Fibroblast of peridontal ligament (primary cell): Measurements from ENCODE around the gene PHACTR2.
A peak's percentile ranks its signal among the peaks of the same experiment; 100 is the strongest.
"Not testable (repeated sequence)": the region's sequence is repeated elsewhere in the genome, so short reads cannot be mapped to it uniquely, and the experiment has no call there.

Source experiments
- DNase-seq: peaks from one replicate; pipeline ENCODE4 v3.0.0-alpha.2; 2010; ENCODE audit errors: extremely low read depth

Gene PHACTR2

GRCh38 chr6:143698759-143699429 lies 21.1 kb downstream of the PHACTR2 start:
- no peak for DNase-seq

DNA sequence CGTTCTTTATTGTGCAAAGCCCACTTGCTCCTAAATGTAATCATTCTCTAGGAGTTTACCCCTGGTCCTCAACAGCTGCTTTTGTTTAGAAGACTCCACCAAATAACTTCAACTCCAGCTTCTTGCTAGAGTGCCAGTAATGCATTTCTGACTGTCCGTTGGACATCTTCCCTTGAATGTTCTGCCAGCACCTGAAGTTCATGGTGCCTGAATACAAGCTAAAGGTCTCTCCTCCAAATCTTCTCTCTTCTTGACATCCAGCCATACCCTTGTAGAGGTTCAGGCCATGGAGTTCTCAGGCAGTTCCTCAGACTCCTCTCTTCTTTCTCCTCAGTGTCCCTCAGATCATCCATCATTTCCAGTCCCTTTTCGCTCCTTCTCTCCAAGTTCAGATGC lies 21.7 kb downstream of the PHACTR2 start:
- DNase-seq = no peak

- DNase-seq = peak; percentile 87
These were observed 23.1 kb downstream of the PHACTR2 start for GRCh38 chr6:143700684-143701348.

- peak; percentile 50 for DNase-seq
These were observed 23.8 kb downstream of the PHACTR2 start for GRCh38 chr6:143701349-143702234.

DNA sequence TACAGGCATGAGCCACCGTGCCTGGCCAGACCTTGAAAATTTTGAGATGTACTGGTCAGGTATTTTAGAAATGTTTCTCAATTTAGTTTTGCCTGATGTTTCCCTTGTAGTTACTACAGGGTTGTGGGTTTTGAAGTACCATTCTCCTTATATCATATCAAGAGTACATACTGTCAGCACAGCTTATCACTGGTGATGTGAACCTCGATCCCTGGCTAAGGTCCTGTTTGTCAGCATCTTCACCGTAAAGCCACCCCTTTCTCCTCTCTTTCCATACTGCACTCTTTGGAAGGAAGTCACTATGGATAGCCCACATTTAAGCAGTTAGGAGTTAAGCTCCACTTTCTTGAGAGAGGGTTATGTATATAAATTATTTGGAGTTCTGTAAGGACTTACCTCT lies 27.8 kb downstream of the PHACTR2 start:
- no peak for DNase-seq

GRCh38 chr6:143707697-143708096 lies 29.9 kb downstream of the PHACTR2 start:
- DNase-seq = no peak

DNA sequence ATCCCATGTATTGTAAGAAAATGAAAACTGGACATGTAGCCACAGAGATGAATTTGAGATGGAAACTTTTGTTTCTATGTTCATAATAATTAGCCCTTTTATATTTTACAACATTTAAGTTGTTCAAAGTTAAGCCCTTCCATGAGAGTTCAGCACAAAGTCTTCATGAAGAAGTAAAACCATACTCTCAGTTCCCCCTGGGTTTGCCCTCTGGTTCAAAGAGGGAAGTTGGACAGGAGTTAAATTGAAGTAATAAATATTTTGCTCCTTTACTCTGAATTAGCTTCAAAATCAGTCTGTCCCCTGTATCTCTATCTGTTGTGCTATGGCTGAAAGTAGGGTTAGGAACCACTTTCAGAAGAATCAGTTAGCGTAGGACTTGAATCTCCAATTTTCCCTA lies 31.1 kb downstream of the PHACTR2 start:
- DNase-seq = no peak

- no peak for DNase-seq
These were observed 33.9 kb downstream of the PHACTR2 start for GRCh38 chr6:143711714-143712113.

DNA sequence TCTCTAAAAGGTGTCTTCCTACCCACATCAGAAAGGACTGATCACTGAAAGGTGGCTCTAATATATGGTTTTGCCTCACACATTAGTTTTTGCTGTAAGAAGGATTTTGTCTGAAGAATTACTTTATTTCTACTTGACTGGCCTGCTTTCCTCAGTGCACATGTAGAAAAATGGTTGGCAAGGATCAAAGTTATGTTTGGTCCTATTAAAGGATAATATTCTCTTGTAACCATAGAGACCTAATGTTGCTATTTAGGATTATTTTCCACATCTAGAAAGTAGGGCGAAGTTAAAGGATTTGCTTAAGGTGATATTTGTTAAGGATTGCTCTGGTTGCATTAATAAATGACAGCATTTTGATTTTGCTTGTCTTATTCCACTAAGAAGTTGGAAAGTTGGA lies 40.7 kb downstream of the PHACTR2 start:
- no peak for DNase-seq

DNA sequence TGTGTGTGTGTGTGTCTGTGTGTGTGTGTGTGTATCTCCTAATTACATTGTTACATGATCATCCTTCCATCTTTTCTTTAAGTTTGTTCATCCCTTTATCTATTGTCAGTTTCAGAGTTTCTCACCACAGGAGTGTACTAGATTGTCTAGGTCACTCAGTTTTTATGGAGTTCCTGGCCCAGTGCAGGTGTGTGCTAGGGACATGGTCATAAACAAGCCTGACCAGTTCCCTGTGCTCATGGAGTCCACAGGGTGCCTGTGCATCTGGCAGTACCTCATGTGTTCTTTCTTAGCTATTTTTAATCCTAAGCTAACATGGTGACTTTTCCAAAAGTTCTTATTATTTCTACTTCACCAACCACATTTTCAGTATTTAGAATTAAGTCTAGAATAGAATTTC lies 43.9 kb downstream of the PHACTR2 start:
- DNase-seq = no peak

- no peak for DNase-seq
These were observed 47.1 kb downstream of the PHACTR2 start for GRCh38 chr6:143724876-143725275.

GRCh38 chr6:143726015-143726647 lies 48.4 kb downstream of the PHACTR2 start:
- DNase-seq = no peak

GRCh38 chr6:143727035-143727434 lies 49.3 kb downstream of the PHACTR2 start:
- DNase-seq = no peak

GRCh38 chr6:143731789-143732188 lies 54.0 kb downstream of the PHACTR2 start:
- DNase-seq = peak; percentile 27

DNA sequence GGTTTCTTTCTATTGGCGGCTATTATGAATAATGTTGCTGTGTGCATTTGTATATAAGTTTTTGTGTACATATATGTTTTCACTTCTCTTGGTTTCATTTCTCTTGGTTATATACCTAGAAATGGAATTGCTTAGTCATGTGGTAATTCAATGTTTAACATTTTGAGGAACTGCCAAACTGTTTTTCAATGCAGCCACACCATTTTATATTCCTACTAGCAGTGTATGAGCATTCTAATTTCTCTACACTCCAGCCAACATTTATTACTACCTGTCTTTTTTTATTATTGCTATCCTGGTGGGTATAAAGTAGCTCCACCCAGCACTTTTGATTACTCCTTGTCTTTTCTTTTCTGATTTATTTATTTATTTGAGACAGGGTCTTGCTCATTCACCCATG lies 54.8 kb downstream of the PHACTR2 start:
- no peak for DNase-seq

- no peak for DNase-seq
These were observed 55.7 kb downstream of the PHACTR2 start for GRCh38 chr6:143733510-143733909.

- DNase-seq = no peak
These were observed 56.9 kb downstream of the PHACTR2 start for GRCh38 chr6:143734641-143735063.

- DNase-seq = not testable (repeated sequence)
These were observed 60.4 kb downstream of the PHACTR2 start for GRCh38 chr6:143738072-143738690.

- no peak for DNase-seq
These were observed 61.6 kb downstream of the PHACTR2 start for GRCh38 chr6:143739341-143739851.

DNA sequence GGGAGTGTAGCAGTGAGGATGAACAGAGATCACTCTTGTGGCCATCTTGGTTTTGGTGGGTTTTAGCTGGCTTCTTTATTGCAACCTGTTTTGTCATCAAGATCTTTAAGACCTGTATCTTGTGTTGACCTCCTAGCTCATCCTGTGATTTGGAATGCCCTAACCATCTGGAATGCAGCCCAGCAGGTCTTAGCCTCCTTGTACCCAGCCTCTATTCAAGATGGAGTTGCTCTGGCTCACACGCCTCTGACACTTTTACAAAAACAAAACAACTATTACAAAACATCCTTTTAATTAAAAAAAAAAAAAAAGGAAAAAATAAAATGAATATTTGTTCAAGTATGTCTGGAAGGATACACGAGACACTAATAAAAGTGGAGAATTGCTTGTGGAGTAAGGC lies 62.4 kb downstream of the PHACTR2 start:
- no peak for DNase-seq

DNA sequence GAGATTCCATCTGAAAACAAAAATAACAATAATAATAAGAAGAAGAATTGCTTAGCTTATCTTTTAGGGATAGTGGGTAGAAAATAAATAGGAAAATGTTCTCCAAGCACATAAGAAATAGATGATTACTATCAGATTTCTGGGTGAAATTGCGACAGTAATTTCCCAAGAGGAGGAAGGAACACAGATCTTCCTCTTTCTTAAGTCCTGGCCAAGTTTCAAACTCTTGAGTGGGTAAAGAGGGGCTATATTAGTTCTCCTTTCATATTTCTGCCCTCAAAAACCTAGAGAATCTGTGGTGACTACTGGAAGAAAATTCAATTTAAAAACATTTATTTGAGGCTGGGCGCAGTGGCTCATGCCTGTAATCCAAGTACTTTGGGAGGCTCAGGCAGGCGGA lies 63.7 kb downstream of the PHACTR2 start:
- DNase-seq = no peak
